Activated CD4-positive, alpha-beta memory T cell treated with anti-CD3 and anti-CD28 coated beads for 36 hours (primary cell): Measurements from ENCODE around the gene CLPTM1. TPM values are rescaled to one million over a fixed set of nuclear protein-coding genes. Genes with fewer than 3 reads are reported as not detected.
A peak's percentile ranks its signal among the peaks of the same experiment; 100 is the strongest.

Source experiments
- CTCF ChIA-PET: fragments of 350-600 bp; sonication (Branson Sonifier 250); formaldehyde crosslinking; loops from one replicate; lab custom pipeline; 2021; ENCODE audit warnings: antibody characterized with exemption, inconsistent platforms; lab: Charles Lee
- POLR2A ChIA-PET: fragments of 350-600 bp; sonication (Branson Sonifier 250); formaldehyde crosslinking; loops from one replicate; lab custom pipeline; 2021; ENCODE audit warnings: antibody characterized with exemption; lab: Charles Lee
- DNase-seq: peaks from one replicate; pipeline ENCODE4 v3.0.0-alpha.2; 2020
- H3K27ac Mint-ChIP-seq: one replicate; pipeline ENCODE4 v1.8.0; 2021; ENCODE audit warnings: mixed read lengths
- H3K27me3 Mint-ChIP-seq: one replicate; pipeline ENCODE4 v1.8.0; 2021; ENCODE audit warnings: mixed read lengths
- H3K36me3 Mint-ChIP-seq: one replicate; pipeline ENCODE4 v1.8.0; 2021; ENCODE audit warnings: mixed read lengths
- H3K4me1 Mint-ChIP-seq: one replicate; pipeline ENCODE4 v1.8.0; 2021; ENCODE audit warnings: low read depth, mixed read lengths
- H3K4me3 Mint-ChIP-seq: one replicate; pipeline ENCODE4 v1.8.0; 2021; ENCODE audit warnings: mild to moderate bottlenecking, mixed read lengths
- H3K9me3 Mint-ChIP-seq: one replicate; pipeline ENCODE4 v1.8.0; 2021; ENCODE audit warnings: mixed read lengths
- intact Hi-C: fragments of 100-400 bp; cut with micrococcal nuclease; formaldehyde crosslinking; loops from one replicate; pipeline ENCODE4 v1.15.1; 2023
- total RNA-seq, 2 experiments: library from RNA; stranded (reverse); gene quantifications; one replicate each; pipeline ENCODE4 v1.2.3, GENCODE V29; 2021

The CLPTM1 gene
- total RNA-seq, 2 experiments from 2014 or later: 43.9 to 45.0 TPM

DNA sequence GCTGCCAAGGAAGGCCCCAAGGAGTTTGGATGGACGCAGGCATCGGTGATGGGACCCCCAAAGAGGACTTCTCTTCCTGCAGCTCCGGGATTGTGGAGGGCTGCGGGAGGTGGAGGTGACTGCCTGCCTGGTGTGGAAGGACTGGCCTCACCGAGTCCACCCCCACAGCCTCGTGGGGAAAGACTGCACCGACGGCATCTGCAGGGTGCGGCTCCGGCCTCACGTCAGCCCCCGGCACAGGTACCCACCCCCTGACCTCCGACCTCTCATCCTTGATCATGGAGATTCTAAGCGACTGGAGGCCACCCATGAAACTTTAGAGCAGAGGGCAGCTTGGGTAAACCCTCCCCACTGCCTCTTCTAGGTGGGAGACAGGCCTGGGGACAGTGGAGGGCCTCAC, 66.8 kb downstream of the CLPTM1 start:
- no peak for DNase-seq
- Mint-ChIP-seq H3K27me3 (no peaks in the 10 kb centered on the region), H3K4me3 (no peak overlapping the region), H3K4me1 (peaks cover 3% of the 10 kb centered on the region), H3K36me3 (peaks cover 31% of the 10 kb centered on the region), H3K9me3 (no peaks in the 10 kb centered on the region), H3K27ac (no peak overlapping the region)
- ChIA-PET POLR2A (no interaction called here), CTCF (no interaction called here)
- intact Hi-C loops: no loop called here

DNA sequence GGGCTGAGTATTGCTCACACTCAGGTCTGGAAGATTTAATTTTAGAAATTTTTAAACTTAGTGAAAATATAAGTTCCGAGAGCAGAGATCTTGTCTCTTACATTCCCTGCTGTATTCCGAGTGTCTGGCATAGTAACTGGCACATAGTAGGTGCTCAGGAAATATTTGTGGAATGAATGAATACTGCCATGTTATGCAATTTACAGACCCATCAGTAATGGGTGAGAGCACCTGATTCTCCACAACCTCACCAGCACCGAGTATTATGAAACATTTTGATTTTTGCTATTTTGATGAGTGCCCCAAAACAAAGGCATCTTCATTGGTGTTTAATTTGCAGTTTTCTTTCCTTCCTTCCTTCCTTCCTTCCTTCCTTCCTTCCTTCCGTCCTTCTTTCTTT, 67.9 kb downstream of the CLPTM1 start:
- ChIA-PET POLR2A (no interaction called here), CTCF (no interaction called here)
- H3K36me3 Mint-ChIP-seq: peaks cover 34% of the 10 kb centered on the region
- intact Hi-C loops: no loop called here
- no peak overlapping the region for H3K27ac Mint-ChIP-seq
- no peaks in the 10 kb centered on the region for H3K4me1 Mint-ChIP-seq
- no peak overlapping the region for H3K4me3 Mint-ChIP-seq
- no peak for DNase-seq
- no peaks in the 10 kb centered on the region for H3K27me3 Mint-ChIP-seq
- H3K9me3 Mint-ChIP-seq: no peaks in the 10 kb centered on the region

DNA sequence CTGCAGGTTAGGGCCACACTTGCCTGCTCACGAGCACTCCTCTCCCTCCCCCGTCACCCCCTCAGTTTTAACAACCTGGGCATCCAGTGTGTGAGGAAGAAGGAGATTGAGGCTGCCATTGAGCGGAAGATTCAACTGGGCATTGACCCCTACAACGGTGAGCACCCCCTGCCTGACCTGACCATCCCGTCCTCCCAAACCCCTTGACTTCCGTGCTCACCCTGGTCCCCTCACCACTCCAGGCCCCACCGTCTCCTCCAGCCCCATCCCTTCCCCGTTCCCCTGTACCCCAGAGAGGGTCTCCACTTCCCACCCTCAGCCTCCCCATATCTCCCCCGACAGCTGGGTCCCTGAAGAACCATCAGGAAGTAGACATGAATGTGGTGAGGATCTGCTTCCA, 70.1 kb downstream of the CLPTM1 start:
- ChIA-PET CTCF (no interaction called here), POLR2A (no interaction called here)
- no peaks in the 10 kb centered on the region for H3K27me3 Mint-ChIP-seq
- H3K27ac Mint-ChIP-seq: no peak overlapping the region
- intact Hi-C loops: no loop called here
- no peak for DNase-seq
- no peaks in the 10 kb centered on the region for H3K4me1 Mint-ChIP-seq
- H3K9me3 Mint-ChIP-seq: no peaks in the 10 kb centered on the region
- no peak overlapping the region for H3K4me3 Mint-ChIP-seq
- H3K36me3 Mint-ChIP-seq: peaks cover 37% of the 10 kb centered on the region

DNA sequence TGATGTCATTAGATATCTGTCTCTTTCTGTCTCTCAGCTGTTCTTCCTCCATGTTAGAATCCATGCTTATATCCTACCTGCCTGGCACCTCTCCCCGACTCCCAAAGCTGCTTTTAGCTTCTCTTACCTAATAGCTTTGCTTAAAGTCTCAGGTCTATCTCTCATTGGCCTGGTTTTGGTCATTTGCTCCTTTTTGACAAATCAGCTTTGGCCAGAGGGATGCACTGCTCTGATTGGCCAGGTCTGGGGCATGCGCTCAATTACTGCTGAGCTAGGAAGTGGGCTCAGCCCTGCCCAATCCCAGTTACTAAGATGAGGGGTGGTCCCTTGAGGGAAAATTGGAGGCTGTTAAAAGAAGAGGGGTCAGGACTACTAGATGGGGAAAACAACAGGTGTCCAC, 72.2 kb downstream of the CLPTM1 start:
- Mint-ChIP-seq H3K27me3 (no peaks in the 10 kb centered on the region), H3K4me1 (no peaks in the 10 kb centered on the region), H3K9me3 (no peaks in the 10 kb centered on the region), H3K4me3 (no peak overlapping the region), H3K27ac (no peak overlapping the region), H3K36me3 (peaks cover 42% of the 10 kb centered on the region)
- no peak for DNase-seq
- intact Hi-C loops: no loop called here
- CTCF ChIA-PET: no interaction called here
- POLR2A ChIA-PET: interaction anchor here (1.0 to 1.7 kb wide), 3 partner anchors 11 to 25 kb away, joined by 3 to 6 read pairs (median 4); no protein-coding TSS in a partner anchor

DNA sequence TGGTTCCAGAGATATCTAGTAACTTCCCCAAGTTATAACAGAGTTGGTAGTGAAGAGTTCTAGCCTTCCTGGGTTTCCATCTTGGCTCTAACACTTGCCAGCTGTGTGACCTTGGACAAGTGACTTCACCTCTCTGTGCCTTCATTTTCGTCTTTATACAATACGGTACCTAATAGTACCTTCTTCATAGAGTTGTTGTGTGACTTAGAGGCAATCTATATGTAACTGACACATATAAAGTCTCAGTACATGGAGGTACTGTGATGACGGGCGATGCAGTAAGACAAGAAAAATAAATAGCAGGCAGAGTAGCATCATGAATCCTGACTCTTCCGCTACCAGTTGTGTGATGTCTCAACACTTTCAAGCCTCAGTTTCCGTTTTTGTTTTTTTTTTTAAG, 75.6 kb downstream of the CLPTM1 start:
- CTCF ChIA-PET: no interaction called here
- no peaks in the 10 kb centered on the region for H3K9me3 Mint-ChIP-seq
- POLR2A ChIA-PET: no interaction called here

DNA sequence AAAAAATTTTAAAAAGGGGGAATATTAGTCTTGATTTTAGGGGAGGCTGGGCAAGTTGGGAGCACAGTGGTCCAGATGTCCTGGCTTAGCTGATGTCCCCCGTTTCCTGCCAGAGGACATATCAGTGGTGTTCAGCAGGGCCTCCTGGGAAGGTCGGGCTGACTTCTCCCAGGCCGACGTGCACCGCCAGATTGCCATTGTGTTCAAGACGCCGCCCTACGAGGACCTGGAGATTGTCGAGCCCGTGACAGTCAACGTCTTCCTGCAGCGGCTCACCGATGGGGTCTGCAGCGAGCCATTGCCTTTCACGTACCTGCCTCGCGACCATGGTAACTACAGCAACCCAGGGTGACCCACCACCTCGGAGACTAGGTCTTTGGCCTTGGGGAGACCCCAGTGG, 77.2 kb downstream of the CLPTM1 start:
- no peak overlapping the region for H3K27ac Mint-ChIP-seq
- POLR2A ChIA-PET: no interaction called here
- no peak overlapping the region for H3K4me3 Mint-ChIP-seq
- no peaks in the 10 kb centered on the region for H3K27me3 Mint-ChIP-seq
- no peaks in the 10 kb centered on the region for H3K9me3 Mint-ChIP-seq
- DNase-seq: no peak
- H3K4me1 Mint-ChIP-seq: no peaks in the 10 kb centered on the region
- H3K36me3 Mint-ChIP-seq: peaks cover 48% of the 10 kb centered on the region
- intact Hi-C loops: no loop called here
- CTCF ChIA-PET: interaction anchor here (1.0 kb wide), 1 partner anchor 27 kb away, joined by 3 read pairs; no protein-coding TSS in a partner anchor

More for the DNA sequence above, 75.6 kb downstream of the CLPTM1 start:
- Mint-ChIP-seq H3K27me3 (no peaks in the 10 kb centered on the region), H3K4me3 (no peak overlapping the region), H3K36me3 (peaks cover 49% of the 10 kb centered on the region), H3K27ac (no peak overlapping the region), H3K4me1 (no peaks in the 10 kb centered on the region)
- intact Hi-C loops: no loop called here
- DNase-seq: no peak

DNA sequence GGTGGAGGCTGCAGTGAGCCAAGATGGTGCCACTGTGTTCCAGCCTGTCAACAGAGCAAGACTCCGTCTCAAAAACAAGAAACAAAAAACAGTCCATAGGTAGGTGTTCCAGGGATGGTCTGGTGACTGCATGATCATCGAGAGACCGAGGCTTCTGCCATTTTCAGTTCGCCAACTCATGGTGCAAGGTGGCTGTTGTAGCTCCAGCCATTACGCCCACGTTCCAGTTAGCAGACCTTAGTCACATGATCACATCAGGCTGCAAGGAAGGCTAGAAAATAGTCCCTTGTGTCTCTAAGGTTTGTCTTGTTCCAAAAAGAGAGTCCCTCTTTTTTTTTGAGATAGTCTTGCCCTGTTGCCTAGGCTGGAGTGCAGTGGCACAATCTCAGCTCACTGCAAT, 80.6 kb downstream of the CLPTM1 start:
- no peaks in the 10 kb centered on the region for H3K27me3 Mint-ChIP-seq

DNA sequence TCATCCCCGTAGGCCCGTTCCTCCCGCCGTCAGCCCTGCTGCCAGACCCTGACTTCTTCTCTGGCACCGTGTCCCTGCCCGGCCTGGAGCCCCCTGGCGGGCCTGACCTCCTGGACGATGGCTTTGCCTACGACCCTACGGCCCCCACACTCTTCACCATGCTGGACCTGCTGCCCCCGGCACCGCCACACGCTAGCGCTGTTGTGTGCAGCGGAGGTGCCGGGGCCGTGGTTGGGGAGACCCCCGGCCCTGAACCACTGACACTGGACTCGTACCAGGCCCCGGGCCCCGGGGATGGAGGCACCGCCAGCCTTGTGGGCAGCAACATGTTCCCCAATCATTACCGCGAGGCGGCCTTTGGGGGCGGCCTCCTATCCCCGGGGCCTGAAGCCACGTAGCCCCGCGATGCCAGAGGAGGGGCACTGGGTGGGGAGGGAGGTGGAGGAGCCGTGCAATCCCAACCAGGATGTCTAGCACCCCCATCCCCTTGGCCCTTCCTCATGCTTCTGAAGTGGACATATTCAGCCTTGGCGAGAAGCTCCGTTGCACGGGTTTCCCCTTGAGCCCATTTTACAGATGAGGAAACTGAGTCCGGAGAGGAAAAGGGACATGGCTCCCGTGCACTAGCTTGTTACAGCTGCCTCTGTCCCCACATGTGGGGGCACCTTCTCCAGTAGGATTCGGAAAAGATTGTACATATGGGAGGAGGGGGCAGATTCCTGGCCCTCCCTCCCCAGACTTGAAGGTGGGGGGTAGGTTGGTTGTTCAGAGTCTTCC, 82.4 kb downstream of the CLPTM1 start:
- no peak for DNase-seq
- no peak overlapping the region for H3K27ac Mint-ChIP-seq
- POLR2A ChIA-PET: interaction anchor here (1.4 to 2.7 kb wide), 3 partner anchors 36 to 54 kb away, joined by 3 to 14 read pairs (median 9); partner anchors contain the start of gene PPP1R37
- H3K4me1 Mint-ChIP-seq: peaks cover 29% of the 10 kb centered on the region
- no peaks in the 10 kb centered on the region for H3K27me3 Mint-ChIP-seq
- CTCF ChIA-PET: interaction anchor here (1.5 to 3.1 kb wide), 4 partner anchors 22 to 89 kb away, joined by 5 to 14 read pairs (median 6); no protein-coding TSS in a partner anchor
- intact Hi-C loops: loop anchor here (2.0 kb wide), 1 partner anchor 147 kb away; the partner anchor contains the start of gene TOMM40
- no peaks in the 10 kb centered on the region for H3K9me3 Mint-ChIP-seq
- no peak overlapping the region for H3K4me3 Mint-ChIP-seq
- peaks cover 57% of the 10 kb centered on the region for H3K36me3 Mint-ChIP-seq

More for the DNA sequence above, 80.6 kb downstream of the CLPTM1 start:
- intact Hi-C loops: no loop called here
- peaks cover 16% of the 10 kb centered on the region for H3K4me1 Mint-ChIP-seq
- H3K4me3 Mint-ChIP-seq: no peak overlapping the region
- CTCF ChIA-PET: no interaction called here
- H3K9me3 Mint-ChIP-seq: no peaks in the 10 kb centered on the region
- peaks cover 54% of the 10 kb centered on the region for H3K36me3 Mint-ChIP-seq
- H3K27ac Mint-ChIP-seq: no peak overlapping the region
- POLR2A ChIA-PET: no interaction called here
- no peak for DNase-seq

DNA sequence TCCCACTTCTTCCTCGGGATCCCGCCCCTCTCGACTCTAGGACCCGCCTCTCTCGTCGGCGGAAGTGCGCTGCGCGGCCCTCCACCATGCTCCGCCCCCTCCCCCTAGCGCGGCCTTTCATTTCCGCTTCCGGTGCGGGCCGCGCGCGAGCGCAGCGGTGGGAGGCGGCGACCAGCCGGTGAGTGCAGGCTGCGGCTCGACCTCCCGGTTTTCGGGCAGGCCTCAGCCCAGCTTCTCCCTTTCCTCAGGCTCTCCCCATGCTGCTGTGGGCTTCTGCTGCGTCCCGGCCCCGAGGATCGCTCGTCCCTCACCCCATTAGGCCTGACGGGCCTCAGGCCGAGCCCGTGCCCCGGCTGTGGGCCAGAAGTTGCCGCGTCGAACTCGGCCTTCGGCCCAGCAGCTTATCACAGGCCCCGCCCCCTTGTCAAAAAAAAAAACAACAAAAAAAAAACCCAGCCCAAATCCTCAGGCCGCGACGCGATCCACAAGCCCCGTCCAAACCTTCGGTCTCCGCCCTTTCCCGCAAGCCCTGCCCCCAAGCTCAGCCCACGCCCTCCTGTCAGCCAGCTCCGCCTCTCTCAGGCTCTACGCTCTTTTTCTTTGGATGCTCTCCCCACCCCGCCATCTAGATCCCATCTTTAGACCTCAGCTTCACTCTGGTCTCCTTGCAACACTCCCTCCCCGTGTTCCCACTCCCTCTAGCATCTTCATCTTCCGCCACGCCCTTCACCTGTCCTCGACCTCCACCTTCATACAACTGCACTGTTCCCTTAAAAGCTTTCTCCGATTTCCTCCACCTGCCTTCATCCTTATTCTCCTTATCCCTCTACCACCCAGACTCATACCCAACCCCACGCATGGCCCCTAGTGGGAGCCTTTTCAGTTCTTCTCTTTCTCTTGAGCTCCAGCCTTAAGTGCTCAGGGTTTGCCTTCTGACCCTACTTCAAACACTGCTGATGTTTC, 84.0 kb downstream of the CLPTM1 start, which contains the start of gene CLASRP:
Gene CLASRP, plus strand, starts transcription at position 115 of the 963 bp plus-strand sequence. CDS start 1,168 bp downstream, outside the sequence.
- POLR2A ChIA-PET: interaction anchor here (0.6 to 2.7 kb wide), 12 partner anchors 12 to 53 kb away, joined by 3 to 14 read pairs (median 4); partner anchors contain the start of gene PPP1R37

DNA sequence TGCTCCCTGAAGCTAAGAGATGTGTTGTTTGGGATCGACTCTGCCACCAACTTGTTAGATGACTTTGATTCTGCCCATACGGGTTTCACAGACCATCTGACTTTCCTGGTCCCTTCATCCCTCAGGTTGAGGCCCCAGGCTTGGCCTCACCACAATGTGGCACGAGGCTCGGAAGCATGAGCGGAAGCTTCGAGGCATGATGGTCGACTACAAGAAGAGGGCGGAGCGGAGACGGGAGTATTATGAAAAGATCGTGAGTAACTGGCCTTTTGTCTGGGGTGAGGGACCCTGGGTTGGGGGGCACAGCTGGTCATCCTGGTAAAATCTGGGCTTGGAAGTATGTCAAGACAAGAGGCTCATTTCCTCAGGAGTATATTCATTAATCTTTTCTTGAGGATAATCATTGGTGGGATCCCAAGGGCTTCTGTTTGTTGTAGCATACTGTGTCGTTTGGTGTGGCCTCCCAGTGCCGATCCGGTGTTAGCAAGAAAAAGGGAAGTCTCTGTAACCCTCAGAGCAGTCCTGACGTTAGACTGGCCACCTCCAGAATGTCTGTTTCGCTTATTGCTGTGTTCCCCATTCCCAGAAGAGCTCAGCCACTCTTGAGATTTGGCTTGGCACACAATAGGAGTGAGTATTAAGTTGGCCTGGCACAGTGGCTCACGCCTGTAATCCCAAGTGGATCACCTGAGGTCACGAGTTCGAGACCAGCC, 85.0 kb downstream of the CLPTM1 start:
- intact Hi-C loops: no loop called here
- POLR2A ChIA-PET: interaction anchor here (1.2 to 2.7 kb wide), 4 partner anchors 13 to 52 kb away, joined by 3 to 14 read pairs (median 6); partner anchors contain the start of gene PPP1R37

More for the DNA sequence above, 84.0 kb downstream of the CLPTM1 start, which contains the start of gene CLASRP:
- no peaks in the 10 kb centered on the region for H3K9me3 Mint-ChIP-seq
- peak within 1 kb of the TSS; percentile 95 for H3K27ac Mint-ChIP-seq
- intact Hi-C loops: loop anchor here (1.0 to 2.0 kb wide), 3 partner anchors 37 to 148 kb away; partner anchors contain the start of gene TOMM40
- DNase-seq: peak; percentile 92
- peaks cover 56% of the 10 kb centered on the region for H3K36me3 Mint-ChIP-seq
- H3K4me3 Mint-ChIP-seq: peak within 1 kb of the TSS; percentile 98
- CTCF ChIA-PET: interaction anchor here (0.7 to 3.1 kb wide), 13 partner anchors 10 to 439 kb away, joined by 3 to 14 read pairs (median 4); no protein-coding TSS in a partner anchor
- no peaks in the 10 kb centered on the region for H3K27me3 Mint-ChIP-seq
- H3K4me1 Mint-ChIP-seq: peaks cover 29% of the 10 kb centered on the region

DNA sequence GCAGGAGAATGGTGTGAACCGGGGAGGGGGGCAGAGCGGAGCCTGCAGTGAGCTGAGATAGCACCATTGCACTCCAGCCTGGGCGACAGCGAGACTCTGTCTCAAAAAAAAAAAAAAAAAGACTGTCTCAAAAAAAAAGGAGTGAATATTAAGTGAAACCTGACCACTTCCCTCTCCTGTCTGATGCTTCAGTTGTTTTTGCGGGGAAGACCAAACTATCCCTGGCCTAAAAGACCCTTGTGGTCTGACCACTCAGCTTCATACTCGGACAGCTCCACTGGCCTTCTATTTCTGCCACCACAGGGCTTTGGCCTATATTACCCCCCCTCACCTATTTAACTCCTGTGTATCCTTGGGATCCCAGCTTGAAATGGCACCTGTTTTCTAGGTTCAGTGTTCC, 85.9 kb downstream of the CLPTM1 start:
- no peak for DNase-seq
- H3K9me3 Mint-ChIP-seq: no peaks in the 10 kb centered on the region
- POLR2A ChIA-PET: no interaction called here
- CTCF ChIA-PET: interaction anchor here (0.7 to 1.5 kb wide), 3 partner anchors 16 to 119 kb away, joined by 3 to 4 read pairs (median 3); partner anchors contain the start of gene NKPD1
- H3K4me1 Mint-ChIP-seq: peaks cover 40% of the 10 kb centered on the region
- intact Hi-C loops: loop anchor here (1.0 kb wide), 1 partner anchor 39 kb away; no protein-coding TSS in a partner anchor
- H3K4me3 Mint-ChIP-seq: peak overlapping the region; percentile 9
- no peak overlapping the region for H3K27ac Mint-ChIP-seq
- H3K27me3 Mint-ChIP-seq: no peaks in the 10 kb centered on the region
- H3K36me3 Mint-ChIP-seq: peaks cover 50% of the 10 kb centered on the region

More for the DNA sequence above, 85.0 kb downstream of the CLPTM1 start:
- Mint-ChIP-seq H3K27ac (no peak overlapping the region), H3K27me3 (no peaks in the 10 kb centered on the region), H3K9me3 (no peaks in the 10 kb centered on the region), H3K4me1 (peaks cover 33% of the 10 kb centered on the region), H3K4me3 (peak overlapping the region; percentile 98), H3K36me3 (peaks cover 50% of the 10 kb centered on the region)
- CTCF ChIA-PET: interaction anchor here (1.1 to 3.1 kb wide), 5 partner anchors 17 to 88 kb away, joined by 3 to 14 read pairs (median 5); no protein-coding TSS in a partner anchor
- DNase-seq: no peak
